Epidermal melanocyte (primary cell): Measurements from ENCODE around the gene NFIX.
"Not testable (repeated sequence)": the region's sequence is repeated elsewhere in the genome, so short reads cannot be mapped to it uniquely, and the experiment has no call there.

Source experiments
- DNase-seq: peaks from one replicate; pipeline ENCODE4 v3.0.0; 2011; ENCODE audit warnings: low spot score; ENCODE audit not compliant: insufficient read length

Gene NFIX

DNA sequence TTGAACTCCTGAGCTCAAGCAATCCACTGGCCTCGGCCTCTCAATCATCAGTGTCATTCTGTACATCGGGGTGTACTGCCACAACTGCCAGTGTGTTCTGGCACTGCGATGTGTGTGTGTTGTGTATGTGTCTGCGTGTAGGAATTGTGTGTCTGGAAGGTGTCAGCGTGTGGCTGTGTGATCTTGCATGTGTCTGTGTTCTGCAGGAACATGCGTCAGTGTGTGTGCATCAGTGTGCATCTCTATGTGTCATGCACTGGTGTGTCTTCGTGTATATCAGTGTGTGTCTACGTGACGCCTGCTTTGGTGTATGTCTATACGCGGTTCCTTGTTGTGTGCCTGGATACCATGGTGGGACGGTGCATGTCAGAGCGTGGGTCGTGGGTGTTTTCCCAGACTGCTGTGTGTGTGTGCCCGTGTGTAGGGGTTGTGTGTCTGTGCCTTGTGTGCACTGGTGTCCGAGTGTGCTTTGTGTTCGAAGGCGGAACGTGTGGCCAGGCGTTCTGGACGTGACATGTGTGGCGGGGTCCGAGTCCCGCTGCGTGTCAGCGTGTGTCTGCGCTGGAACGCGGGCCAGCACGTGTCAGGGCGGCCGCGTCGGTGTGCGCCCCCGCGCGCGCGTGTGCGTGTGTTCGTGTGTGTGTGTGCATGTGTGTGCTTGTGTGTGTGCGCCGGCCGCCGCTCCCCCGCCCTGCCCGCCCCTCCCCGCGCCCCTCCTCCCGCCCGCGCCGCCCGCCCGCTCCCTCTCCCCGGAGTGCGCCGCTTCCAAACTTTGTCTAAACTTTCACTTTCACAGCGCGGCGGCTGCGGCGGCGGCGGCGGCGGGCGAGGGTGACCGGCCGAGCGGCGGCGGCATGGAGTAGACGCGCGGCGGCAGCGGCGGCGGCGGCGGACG lies at the start of gene NFIX:
TSS of gene NFIX (plus strand) at position 775 of the 895 bp plus-strand sequence. CDS start 363 bp downstream, outside the sequence.
- DNase-seq, result peak; percentile 83

DNA sequence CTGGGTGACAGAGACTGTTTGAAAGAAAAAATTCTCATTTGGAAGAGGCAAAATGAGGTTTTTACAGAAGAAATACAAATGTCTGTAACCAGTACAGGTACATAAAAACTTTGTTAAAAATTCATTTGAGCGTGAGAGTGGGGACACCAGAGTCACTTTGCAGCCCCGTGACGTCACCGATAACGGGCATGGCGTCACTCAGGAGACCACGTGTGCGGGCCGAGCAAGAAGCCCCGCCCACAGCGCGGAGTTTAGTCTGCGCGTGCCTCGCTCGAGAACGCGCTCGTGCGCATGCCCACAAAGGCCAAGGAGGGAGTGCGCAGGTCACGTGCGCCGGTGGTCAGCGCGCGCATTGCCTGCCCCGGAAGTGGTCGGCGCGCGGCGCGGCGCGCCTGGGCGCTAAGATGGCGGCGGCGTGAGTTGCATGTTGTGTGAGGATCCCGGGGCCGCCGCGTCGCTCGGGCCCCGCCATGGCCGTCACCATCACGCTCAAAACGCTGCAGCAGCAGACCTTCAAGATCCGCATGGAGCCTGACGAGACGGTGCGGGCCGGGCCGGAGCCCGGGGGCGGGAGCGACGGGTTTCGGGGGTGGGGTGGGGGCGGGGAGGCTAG lies 49.7 kb upstream of the NFIX start, which contains the start of gene RAD23A:
TSS of gene RAD23A (plus strand) at position 384 of the 613 bp plus-strand sequence. CDS start at position 471, 87 bp downstream.
- DNase-seq, result peak; percentile 96

DNA sequence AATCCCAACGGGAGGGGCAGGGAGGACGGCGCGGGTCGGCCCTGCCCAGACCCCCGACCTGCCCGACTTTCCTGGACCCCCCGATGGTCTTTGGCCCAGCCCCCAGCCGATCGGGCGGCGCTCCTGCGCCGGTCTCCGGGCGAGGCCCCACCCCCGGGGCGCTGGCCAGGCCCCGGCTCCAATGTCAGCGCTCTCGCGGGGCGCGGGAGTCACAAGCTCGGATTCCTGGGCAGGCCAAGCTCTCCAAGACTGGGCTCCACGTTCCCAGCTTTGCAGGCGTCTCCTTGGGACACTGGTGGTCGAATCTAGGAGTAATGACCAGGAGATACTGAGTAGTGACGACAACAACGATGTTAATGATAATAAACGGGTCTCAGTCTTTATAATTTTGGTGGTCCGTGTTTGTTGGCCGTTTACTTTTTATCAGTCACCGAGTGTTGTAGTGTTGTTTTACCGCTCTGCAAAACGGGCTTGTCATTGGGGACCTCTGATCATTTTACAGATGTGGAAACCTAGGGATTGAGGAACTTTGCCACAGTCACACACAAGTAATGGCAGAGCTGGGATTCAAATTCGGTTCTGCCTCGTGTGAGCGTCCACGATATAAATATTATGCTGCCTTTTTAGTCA lies 49.1 kb upstream of the NFIX start:
- DNase-seq, result peak; percentile 32

DNA sequence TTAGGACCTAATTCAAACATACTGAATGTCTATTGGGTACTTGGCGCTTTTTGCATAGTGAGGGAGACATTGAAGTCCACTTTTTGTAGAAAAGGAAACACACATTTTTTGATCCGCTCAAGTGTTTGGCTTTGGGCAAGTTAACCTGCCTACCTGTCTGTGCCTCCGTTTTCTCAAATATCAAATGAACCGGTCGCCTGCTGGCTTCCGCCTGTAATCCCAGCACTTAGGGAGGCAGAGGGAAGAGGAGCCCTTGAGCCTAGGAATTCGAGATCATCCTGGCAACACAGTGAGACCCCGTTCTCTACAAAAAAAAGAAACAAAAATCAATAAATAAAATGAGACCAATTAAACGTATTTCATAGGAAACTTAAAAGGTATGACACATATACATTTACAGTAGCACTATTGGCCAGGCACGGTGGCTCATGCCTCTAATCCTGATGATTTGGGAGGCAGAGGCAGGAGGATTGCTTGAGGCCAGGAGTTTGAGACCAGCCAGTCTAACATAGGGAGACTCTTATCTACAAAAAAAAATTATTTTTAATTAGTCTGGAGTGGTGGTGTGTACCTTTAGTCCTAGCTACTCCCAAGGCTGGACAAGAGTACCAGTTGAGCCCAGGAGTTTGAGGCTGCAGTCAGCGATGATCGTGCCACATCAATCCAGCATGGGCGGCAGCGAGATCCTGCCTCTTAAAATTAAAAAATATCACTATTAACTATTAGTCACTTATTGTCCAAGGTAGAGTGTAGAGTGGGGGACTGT lies 48.4 kb upstream of the NFIX start:
- no peak for DNase-seq

DNA sequence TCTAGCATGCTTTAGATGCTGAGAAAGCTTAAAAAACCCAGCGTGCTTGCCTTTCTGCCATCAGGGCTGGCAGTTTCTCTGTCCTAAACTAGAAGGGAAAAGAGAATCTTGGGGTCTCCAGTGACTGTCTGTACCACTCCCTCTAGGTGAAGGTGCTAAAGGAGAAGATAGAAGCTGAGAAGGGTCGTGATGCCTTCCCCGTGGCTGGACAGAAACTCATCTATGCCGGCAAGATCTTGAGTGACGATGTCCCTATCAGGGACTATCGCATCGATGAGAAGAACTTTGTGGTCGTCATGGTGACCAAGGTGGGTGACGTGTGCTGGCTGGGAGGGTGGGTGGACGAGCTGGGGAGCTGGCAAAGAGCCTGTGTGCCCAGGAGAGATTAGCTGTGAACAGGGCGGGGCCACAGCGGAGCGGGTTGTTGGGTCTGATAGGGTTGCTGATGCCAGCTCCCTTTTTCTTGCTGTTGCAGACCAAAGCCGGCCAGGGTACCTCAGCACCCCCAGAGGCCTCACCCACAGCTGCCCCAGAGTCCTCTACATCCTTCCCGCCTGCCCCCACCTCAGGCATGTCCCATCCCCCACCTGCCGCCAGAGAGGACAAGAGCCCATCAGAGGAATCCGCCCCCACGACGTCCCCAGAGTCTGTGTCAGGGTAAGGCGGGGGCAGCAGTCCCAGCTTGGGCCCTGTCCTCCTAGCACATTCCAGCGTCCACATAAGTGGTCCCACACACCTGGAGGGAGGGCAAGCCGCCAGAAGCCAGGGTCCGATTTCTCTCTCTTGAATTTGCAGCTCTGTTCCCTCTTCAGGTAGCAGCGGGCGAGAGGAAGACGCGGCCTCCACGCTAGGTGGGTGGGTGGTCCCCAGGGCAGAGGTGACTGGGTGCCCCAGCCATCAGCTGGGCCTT lies 47.3 kb upstream of the NFIX start:
- no peak for DNase-seq

DNA sequence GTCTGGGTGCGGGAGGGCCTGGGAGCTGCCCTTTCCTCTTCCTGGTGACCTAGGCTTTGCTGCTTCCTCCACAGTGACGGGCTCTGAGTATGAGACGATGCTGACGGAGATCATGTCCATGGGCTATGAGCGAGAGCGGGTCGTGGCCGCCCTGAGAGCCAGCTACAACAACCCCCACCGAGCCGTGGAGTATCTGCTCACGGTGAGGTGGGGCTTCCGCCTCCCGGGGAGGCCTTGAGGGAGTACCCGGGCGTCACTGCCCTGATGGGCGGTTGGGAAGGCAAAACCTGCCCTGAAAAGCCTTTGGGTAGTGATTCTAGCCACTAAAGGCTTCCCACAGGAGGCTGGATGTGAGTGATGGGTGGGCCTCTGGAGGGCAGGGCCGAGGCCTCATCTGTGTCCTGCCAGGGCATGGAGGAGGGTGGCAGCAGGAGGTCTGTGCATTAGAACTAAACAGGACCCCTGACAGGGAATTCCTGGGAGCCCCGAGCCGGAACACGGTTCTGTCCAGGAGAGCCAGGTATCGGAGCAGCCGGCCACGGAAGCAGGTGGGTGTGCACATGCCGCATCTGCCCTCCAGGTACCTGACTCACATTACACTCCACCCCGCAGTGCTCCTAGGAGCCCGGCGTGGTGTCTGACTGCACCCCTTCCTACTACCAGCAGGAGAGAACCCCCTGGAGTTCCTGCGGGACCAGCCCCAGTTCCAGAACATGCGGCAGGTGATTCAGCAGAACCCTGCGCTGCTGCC lies 46.5 kb upstream of the NFIX start:
- no peak for DNase-seq

DNA sequence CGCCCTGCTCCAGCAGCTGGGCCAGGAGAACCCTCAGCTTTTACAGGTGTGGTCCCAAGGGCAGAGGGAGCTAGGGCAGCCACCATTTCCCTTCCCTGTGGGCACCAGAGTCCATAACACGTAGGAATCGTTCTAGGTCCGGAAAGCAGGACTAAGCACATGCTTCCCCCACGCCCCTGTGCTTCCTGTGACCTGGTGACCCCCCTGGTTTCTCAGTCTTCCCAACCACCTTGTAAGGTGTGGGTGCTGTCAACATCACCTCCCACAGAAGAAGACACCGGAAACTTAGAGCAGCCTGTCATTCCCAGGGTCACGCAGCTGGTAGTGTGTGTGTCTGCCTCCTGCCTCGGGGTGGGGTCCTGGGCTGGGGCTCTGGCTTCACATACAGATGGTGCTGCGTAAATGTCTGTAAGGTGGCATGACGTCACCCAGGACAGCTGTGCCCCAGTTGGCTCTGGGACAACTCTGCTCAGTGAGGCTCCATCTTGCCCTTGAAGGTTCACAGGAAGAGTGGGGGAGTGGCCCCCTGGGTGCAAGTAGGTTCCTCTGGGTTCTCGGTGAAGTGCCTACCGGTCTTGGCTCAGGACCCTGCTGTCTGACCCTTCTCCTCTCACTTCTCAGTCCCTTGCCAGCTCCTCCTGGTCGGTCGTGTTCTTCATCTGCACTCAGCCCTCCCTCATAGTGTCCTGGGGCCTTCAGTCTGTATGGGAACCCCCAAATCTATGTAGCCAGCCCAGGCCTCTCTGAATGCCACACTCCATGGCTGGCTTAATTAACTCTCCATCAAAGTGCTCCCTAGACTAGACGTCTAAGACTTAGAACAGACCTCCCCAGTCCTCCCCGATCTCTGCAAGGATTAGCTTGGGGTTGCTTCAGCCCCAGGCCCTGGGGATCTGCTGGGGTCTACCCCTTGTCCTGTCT lies 45.7 kb upstream of the NFIX start:
- DNase-seq, result no peak

DNA sequence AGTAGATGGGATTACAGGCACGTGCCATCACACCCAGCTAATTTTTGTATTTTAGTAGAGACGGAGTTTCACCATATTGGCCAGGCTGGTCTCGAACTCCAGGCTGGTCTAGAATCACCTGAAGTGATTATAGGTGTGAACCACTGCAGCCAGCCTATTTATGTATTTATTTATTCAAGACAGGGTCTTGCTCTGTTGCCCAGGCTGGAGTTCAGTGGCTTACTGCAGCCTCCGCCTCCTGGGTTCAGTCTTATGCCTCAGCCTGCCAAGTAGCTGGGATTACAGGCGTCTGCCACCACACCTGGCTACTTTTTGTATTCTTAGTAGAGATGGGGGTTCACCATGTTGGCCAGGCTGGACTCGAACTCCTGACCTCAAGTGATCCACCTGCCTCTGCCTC lies 43.2 kb upstream of the NFIX start:
- not testable (repeated sequence) for DNase-seq

DNA sequence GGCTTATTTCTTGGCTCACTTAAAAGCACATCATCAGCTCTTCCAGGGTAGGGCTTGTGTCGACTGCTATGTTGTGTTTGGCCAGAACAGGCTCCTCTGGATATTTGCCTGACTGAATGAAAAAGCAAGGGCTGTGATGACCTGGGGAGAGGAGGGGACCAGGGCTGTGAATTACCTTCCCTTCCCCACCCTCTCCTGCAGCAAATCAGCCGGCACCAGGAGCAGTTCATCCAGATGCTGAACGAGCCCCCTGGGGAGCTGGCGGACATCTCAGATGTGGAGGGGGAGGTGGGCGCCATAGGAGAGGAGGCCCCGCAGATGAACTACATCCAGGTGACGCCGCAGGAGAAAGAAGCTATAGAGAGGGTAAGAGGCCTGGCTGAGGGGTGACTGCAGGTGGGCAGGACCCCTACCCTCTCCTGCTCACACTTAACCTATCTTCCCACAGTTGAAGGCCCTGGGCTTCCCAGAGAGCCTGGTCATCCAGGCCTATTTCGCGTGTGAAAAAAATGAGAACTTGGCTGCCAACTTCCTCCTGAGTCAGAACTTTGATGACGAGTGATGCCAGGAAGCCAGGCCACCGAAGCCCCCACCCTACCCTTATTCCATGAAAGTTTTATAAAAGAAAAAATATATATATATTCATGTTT lies 42.7 kb upstream of the NFIX start:
- no peak for DNase-seq

DNA sequence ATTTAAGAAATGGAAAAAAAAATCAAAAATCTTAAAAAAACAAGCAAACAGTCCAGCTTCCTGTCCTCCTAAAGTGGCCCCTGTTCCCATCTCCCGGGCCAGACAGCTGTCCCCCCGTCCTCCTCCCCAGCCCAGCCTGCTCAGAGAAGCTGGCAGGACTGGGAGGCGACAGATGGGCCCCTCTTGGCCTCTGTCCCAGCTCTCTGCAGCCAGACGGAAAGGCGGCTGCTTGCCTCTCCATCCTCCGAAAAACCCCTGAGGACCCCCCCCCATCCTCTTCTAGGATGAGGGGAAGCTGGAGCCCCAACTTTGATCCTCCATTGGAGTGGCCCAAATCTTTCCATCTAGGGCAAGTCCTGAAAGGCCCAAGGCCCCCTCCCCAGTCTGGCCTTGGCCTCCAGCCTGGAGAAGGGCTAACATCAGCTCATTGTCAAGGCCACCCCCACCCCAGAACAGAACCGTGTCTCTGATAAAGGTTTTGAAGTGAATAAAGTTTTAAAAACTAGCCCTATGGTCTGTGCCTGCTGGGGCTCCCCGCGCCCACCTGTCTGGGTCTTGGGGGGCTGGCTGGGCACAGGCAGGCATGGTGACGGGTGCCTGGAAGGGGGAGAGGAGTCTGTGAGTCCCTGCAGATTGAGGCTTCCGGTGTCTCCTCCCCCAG lies 42.0 kb upstream of the NFIX start:
- no peak for DNase-seq

DNA sequence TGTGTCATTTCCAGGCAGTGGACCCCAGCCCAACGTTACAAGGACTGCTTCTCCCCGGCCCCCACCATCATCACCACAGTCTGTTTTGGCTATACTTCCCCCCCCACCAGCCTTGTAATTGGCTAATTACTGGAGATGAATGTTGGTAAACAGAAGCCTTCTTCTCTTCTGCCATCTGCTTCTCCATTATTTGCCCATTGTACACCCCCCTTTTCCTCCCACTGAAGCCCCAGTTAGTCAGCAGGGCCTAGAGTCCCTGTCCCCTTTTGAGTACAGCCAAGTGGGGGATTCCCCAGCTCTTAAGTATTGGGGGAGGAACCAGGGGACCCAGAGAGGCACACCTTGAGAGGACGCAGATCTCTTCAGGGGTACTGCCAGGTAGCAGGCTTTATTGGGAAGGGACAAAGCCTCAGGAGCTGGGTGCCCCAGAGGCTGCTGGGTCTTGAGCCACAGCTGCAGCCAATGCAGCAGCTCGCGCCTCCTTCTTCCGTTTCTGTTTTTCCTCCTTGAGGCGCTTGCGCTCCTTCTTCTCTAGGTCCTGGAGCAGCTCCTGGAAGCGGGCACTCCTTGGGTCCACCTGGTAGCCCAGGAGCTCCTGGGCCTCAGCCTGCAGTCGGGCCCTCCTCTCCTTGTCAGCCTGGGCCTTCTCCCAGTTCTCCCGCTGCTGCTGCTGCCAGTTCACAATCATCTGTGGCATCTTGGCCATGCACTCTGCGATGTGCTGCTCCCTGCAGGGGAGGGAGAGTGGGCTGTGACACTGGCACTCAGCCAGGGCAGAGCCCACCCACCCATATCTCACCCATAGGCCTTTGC lies 41.3 kb upstream of the NFIX start:
- no peak for DNase-seq

DNA sequence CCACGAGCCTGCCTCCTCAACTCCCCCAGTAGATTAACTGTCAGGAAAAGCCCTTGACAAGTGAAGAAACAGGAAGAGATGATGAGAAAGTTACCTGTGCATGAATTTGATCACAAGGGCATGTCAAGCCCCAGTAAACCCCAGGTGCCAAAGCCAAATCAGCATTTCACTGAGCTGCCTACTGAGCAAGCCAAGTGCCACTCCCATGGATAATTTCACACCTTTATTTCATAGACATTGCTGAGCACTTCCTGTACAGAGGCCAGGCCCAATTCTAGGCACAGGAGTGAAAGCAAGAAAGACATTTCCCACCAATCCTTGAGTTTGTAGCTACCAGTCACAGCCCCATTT lies 40.7 kb upstream of the NFIX start:
- DNase-seq, result no peak

DNA sequence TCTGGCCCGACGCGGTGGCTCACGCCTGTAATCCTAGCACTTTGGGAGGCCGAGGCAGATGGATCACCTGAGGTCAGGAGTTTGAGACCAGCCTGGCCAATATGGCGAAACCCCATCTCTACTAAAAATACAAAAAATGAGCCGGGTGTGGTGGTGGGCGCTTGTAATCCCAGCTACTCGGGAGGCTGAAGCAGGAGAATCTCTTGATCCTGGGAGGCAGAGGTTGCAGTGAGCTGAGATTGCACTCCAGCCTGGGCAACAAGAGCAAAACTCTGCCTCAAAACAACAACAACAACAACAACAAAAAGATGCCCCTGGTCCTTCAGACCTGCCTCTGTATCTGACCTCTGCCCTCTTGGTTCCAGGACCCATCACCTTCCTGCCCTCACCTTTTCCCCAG lies 39.7 kb upstream of the NFIX start:
- DNase-seq, result not testable (repeated sequence)

DNA sequence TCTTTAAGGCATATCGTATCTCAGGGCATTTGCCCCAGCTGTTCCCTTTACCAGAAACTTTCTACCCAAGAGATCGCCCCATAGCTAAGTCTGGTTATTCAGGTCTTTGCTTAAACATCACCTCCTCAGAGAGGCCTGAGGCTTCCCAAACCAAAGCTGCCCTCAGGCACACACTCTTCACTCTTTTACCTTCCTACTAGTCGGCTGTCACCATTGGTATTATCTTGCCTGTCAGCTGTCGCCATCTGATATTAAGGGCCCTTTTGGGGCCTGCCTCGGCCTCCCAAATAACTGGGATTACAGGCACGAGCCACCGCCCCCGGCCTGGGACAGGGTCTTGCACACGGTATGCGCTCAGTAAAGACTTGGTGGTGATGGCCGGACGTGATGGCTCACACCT lies 39.3 kb upstream of the NFIX start:
- no peak for DNase-seq

DNA sequence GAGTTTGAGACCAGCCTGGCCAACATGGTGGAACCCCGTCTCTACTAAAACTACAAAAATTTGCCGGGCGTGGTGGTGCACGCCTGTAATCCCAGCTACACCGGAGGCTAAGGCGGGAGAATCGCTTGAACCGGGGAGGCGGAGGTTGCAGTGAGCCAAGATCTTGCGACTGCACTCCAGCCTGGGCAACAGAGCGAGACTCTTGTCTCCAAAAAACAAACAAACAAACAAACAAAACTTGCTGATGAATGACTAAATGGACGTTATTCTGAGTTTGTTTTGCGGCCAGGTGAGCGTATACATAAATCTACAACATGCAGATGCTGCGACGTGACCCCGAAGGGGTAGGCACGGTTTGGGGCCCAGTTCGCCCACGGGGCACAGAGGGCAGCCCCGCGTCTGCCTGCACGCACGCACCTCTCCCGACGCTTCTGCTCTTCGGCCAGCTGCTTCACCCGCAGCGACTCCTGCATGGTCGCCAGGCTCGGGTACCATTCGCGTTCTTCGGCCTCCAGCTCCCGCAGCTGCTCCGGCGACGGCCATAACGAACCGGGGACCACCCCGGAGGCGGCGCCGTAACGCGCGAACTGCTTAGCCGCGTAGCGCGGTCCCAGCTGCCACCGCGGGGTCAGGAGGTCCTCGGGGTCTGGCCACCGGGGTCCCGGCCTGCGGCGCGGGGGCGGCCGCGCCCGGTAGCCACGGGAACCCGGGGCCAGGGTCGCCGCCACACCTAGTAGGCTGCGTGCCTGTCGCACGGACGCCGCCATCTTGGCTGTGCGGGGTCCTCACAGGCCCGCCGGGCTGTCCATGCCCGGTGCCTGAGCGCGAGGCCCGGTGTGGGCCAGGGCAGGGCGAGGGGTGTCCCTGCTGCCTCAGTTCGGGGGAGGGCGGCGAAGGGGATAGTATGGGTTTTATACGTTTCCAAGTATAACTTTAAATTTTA lies 38.6 kb upstream of the NFIX start, which contains the start of gene GADD45GIP1:
TSS of gene GADD45GIP1 (minus strand) at position 778 of the 943 bp plus-strand sequence. CDS start at position 767, 11 bp downstream.
- DNase-seq, result peak; percentile 84
